ENCODE measurements around the gene MAG.

Gene MAG

GRCh38 chr19:35272122-35272719 is 19.7 kb upstream of the MAG start:
- no peaks in the 10 kb centered on the region for H3K27me3 ChIP-seq (ENCODE audit: control insufficient read depth in 2 of 2, insufficient read depth in 2 of 2, low read length in 2 of 2)
- H3K9ac ChIP-seq (ENCODE audit: low read depth in 1 of 2, low read length in 2 of 2), result no peak overlapping the region
- H3K9me3 ChIP-seq (ENCODE audit: control insufficient read depth in 2 of 2, low read length in 2 of 2), result no peaks in the 10 kb centered on the region
- peaks cover 6 to 11% of the 10 kb centered on the region in 2 donors for H3K4me1 ChIP-seq (ENCODE audit: control insufficient read depth in 2 of 2, insufficient read depth in 2 of 2, low read length in 2 of 2)
- H3K4me3 ChIP-seq (ENCODE audit: low read length in 2 of 2), result no peak overlapping the region
- H3K27ac ChIP-seq (ENCODE audit: low read depth in 2 of 2, low read length in 2 of 2), result no peak overlapping the region
- peaks cover 40 to 49% of the 10 kb centered on the region in 2 donors for H3K36me3 ChIP-seq (ENCODE audit: control insufficient read depth in 2 of 2, insufficient read depth in 2 of 2, low read length in 2 of 2)

GRCh38 chr19:35272954-35273649 is 18.9 kb upstream of the MAG start:
- Histone ChIP-seq H3K27ac (ENCODE audit: low read depth in 2 of 2, low read length in 2 of 2) (no peak overlapping the region), H3K9me3 (ENCODE audit: control insufficient read depth in 2 of 2, low read length in 2 of 2) (no peaks in the 10 kb centered on the region), H3K36me3 (ENCODE audit: control insufficient read depth in 2 of 2, insufficient read depth in 2 of 2, low read length in 2 of 2) (peaks cover 40 to 54% of the 10 kb centered on the region in 2 donors), H3K9ac (ENCODE audit: low read depth in 1 of 2, low read length in 2 of 2) (no peak overlapping the region), H3K4me3 (ENCODE audit: low read length in 2 of 2) (no peak overlapping the region), H3K4me1 (ENCODE audit: control insufficient read depth in 2 of 2, insufficient read depth in 2 of 2, low read length in 2 of 2) (peaks cover 6 to 7% of the 10 kb centered on the region in 2 donors), H3K27me3 (ENCODE audit: control insufficient read depth in 2 of 2, insufficient read depth in 2 of 2, low read length in 2 of 2) (no peaks in the 10 kb centered on the region)

GRCh38 chr19:35273686-35274259 is 18.2 kb upstream of the MAG start:
- Histone ChIP-seq H3K36me3 (ENCODE audit: control insufficient read depth in 2 of 2, insufficient read depth in 2 of 2, low read length in 2 of 2) (peaks cover 45 to 54% of the 10 kb centered on the region in 2 donors), H3K27ac (ENCODE audit: low read depth in 2 of 2, low read length in 2 of 2) (no peak overlapping the region), H3K9ac (ENCODE audit: low read depth in 1 of 2, low read length in 2 of 2) (no peak overlapping the region), H3K4me1 (ENCODE audit: control insufficient read depth in 2 of 2, insufficient read depth in 2 of 2, low read length in 2 of 2) (peaks cover 6 to 7% of the 10 kb centered on the region in 2 donors), H3K27me3 (ENCODE audit: control insufficient read depth in 2 of 2, insufficient read depth in 2 of 2, low read length in 2 of 2) (no peaks in the 10 kb centered on the region), H3K9me3 (ENCODE audit: control insufficient read depth in 2 of 2, low read length in 2 of 2) (no peaks in the 10 kb centered on the region), H3K4me3 (ENCODE audit: low read length in 2 of 2) (no peak overlapping the region)

GRCh38 chr19:35274323-35274722 is 17.6 kb upstream of the MAG start:
- H3K27me3 ChIP-seq (ENCODE audit: control insufficient read depth in 2 of 2, insufficient read depth in 2 of 2, low read length in 2 of 2), result no peaks in the 10 kb centered on the region
- H3K27ac ChIP-seq (ENCODE audit: low read depth in 2 of 2, low read length in 2 of 2), result no peak overlapping the region
- peaks cover 48 to 59% of the 10 kb centered on the region in 2 donors for H3K36me3 ChIP-seq (ENCODE audit: control insufficient read depth in 2 of 2, insufficient read depth in 2 of 2, low read length in 2 of 2)
- no peak overlapping the region for H3K9ac ChIP-seq (ENCODE audit: low read depth in 1 of 2, low read length in 2 of 2)
- H3K4me1 ChIP-seq (ENCODE audit: control insufficient read depth in 2 of 2, insufficient read depth in 2 of 2, low read length in 2 of 2), result peaks cover 6 to 7% of the 10 kb centered on the region in 2 donors
- H3K4me3 ChIP-seq (ENCODE audit: low read length in 2 of 2), result no peak overlapping the region
- H3K9me3 ChIP-seq (ENCODE audit: control insufficient read depth in 2 of 2, low read length in 2 of 2), result no peaks in the 10 kb centered on the region

- H3K27me3 ChIP-seq (ENCODE audit: control insufficient read depth in 2 of 2, insufficient read depth in 2 of 2, low read length in 2 of 2), result no peaks in the 10 kb centered on the region
- no peaks in the 10 kb centered on the region for H3K9me3 ChIP-seq (ENCODE audit: control insufficient read depth in 2 of 2, low read length in 2 of 2)
- no peak overlapping the region for H3K9ac ChIP-seq (ENCODE audit: low read depth in 1 of 2, low read length in 2 of 2)
- peaks cover 30 to 40% of the 10 kb centered on the region in 2 donors for H3K36me3 ChIP-seq (ENCODE audit: control insufficient read depth in 2 of 2, insufficient read depth in 2 of 2, low read length in 2 of 2)
- no peak overlapping the region for H3K4me3 ChIP-seq (ENCODE audit: low read length in 2 of 2)
- H3K27ac ChIP-seq (ENCODE audit: low read depth in 2 of 2, low read length in 2 of 2), result no peak overlapping the region
- no peaks in the 10 kb centered on the region for H3K4me1 ChIP-seq (ENCODE audit: control insufficient read depth in 2 of 2, insufficient read depth in 2 of 2, low read length in 2 of 2)
These were observed 15.2 kb upstream of the MAG start for GRCh38 chr19:35276706-35277281.

GRCh38 chr19:35278578-35279284 is 13.2 kb upstream of the MAG start:
- Histone ChIP-seq H3K9ac (ENCODE audit: low read depth in 1 of 2, low read length in 2 of 2) (no peak overlapping the region), H3K9me3 (ENCODE audit: control insufficient read depth in 2 of 2, low read length in 2 of 2) (no peaks in the 10 kb centered on the region), H3K27ac (ENCODE audit: low read depth in 2 of 2, low read length in 2 of 2) (no peak overlapping the region), H3K4me1 (ENCODE audit: control insufficient read depth in 2 of 2, insufficient read depth in 2 of 2, low read length in 2 of 2) (peaks cover 0 to 4% of the 10 kb centered on the region in 2 donors), H3K27me3 (ENCODE audit: control insufficient read depth in 2 of 2, insufficient read depth in 2 of 2, low read length in 2 of 2) (peaks cover 4 to 7% of the 10 kb centered on the region in 2 donors), H3K36me3 (ENCODE audit: control insufficient read depth in 2 of 2, insufficient read depth in 2 of 2, low read length in 2 of 2) (peaks cover 18 to 30% of the 10 kb centered on the region in 2 donors), H3K4me3 (ENCODE audit: low read length in 2 of 2) (no peak overlapping the region)

GRCh38 chr19:35279374-35279773 is 12.6 kb upstream of the MAG start:
- H3K4me3 ChIP-seq (ENCODE audit: low read length in 2 of 2), result no peak overlapping the region
- no peaks in the 10 kb centered on the region for H3K9me3 ChIP-seq (ENCODE audit: control insufficient read depth in 2 of 2, low read length in 2 of 2)
- no peak overlapping the region for H3K27ac ChIP-seq (ENCODE audit: low read depth in 2 of 2, low read length in 2 of 2)
- H3K36me3 ChIP-seq (ENCODE audit: control insufficient read depth in 2 of 2, insufficient read depth in 2 of 2, low read length in 2 of 2), result peaks cover 12 to 24% of the 10 kb centered on the region in 2 donors
- H3K4me1 ChIP-seq (ENCODE audit: control insufficient read depth in 2 of 2, insufficient read depth in 2 of 2, low read length in 2 of 2), result peaks cover 0 to 4% of the 10 kb centered on the region in 2 donors
- H3K9ac ChIP-seq (ENCODE audit: low read depth in 1 of 2, low read length in 2 of 2), result no peak overlapping the region
- H3K27me3 ChIP-seq (ENCODE audit: control insufficient read depth in 2 of 2, insufficient read depth in 2 of 2, low read length in 2 of 2), result peaks cover 4 to 7% of the 10 kb centered on the region in 2 donors

GRCh38 chr19:35279985-35280821 is 11.8 kb upstream of the MAG start:
- Histone ChIP-seq H3K36me3 (ENCODE audit: control insufficient read depth in 2 of 2, insufficient read depth in 2 of 2, low read length in 2 of 2) (peaks cover 12 to 24% of the 10 kb centered on the region in 2 donors), H3K4me3 (ENCODE audit: low read length in 2 of 2) (no peak overlapping the region), H3K9me3 (ENCODE audit: control insufficient read depth in 2 of 2, low read length in 2 of 2) (no peaks in the 10 kb centered on the region), H3K9ac (ENCODE audit: low read depth in 1 of 2, low read length in 2 of 2) (no peak overlapping the region), H3K27me3 (ENCODE audit: control insufficient read depth in 2 of 2, insufficient read depth in 2 of 2, low read length in 2 of 2) (peaks cover 4 to 10% of the 10 kb centered on the region in 2 donors), H3K4me1 (ENCODE audit: control insufficient read depth in 2 of 2, insufficient read depth in 2 of 2, low read length in 2 of 2) (peaks cover 0 to 4% of the 10 kb centered on the region in 2 donors), H3K27ac (ENCODE audit: low read depth in 2 of 2, low read length in 2 of 2) (no peak overlapping the region)

GRCh38 chr19:35281303-35281702 is 10.7 kb upstream of the MAG start:
- peaks cover 12 to 18% of the 10 kb centered on the region in 2 donors for H3K36me3 ChIP-seq (ENCODE audit: control insufficient read depth in 2 of 2, insufficient read depth in 2 of 2, low read length in 2 of 2)
- no peak overlapping the region for H3K4me3 ChIP-seq (ENCODE audit: low read length in 2 of 2)
- no peak overlapping the region for H3K27ac ChIP-seq (ENCODE audit: low read depth in 2 of 2, low read length in 2 of 2)
- H3K9ac ChIP-seq (ENCODE audit: low read depth in 1 of 2, low read length in 2 of 2), result no peak overlapping the region
- no peaks in the 10 kb centered on the region for H3K9me3 ChIP-seq (ENCODE audit: control insufficient read depth in 2 of 2, low read length in 2 of 2)
- H3K4me1 ChIP-seq (ENCODE audit: control insufficient read depth in 2 of 2, insufficient read depth in 2 of 2, low read length in 2 of 2), result peaks cover 0 to 4% of the 10 kb centered on the region in 2 donors
- H3K27me3 ChIP-seq (ENCODE audit: control insufficient read depth in 2 of 2, insufficient read depth in 2 of 2, low read length in 2 of 2), result peaks cover 4 to 10% of the 10 kb centered on the region in 2 donors
